KOPT-K1 (cell line): ENCODE results near the gene INSM1.

Source experiments
- H3K27ac ChIP-seq: fragments of 200-600 bp; sonication (generic); 2 replicates; pipeline ENCODE4 v1.5.1; 2016; ENCODE audit warnings: antibody characterized with exemption, mild to moderate bottlenecking, low read depth, low read length; ENCODE audit not compliant: poor library complexity, severe bottlenecking
- H3K36me3 ChIP-seq: fragments of 200-600 bp; sonication (generic); 2 replicates; pipeline ENCODE4 v1.5.1; 2017; ENCODE audit warnings: antibody characterized with exemption, mild to moderate bottlenecking, low read length, moderate library complexity; ENCODE audit not compliant: insufficient read depth
- H3K9me3 ChIP-seq: fragments of 200-600 bp; sonication (generic); 2 replicates; pipeline ENCODE4 v1.5.1; 2017; ENCODE audit warnings: antibody characterized with exemption, low read length, mild to moderate bottlenecking; ENCODE audit not compliant: insufficient read depth, poor library complexity, severe bottlenecking

INSM1 gene

DNA sequence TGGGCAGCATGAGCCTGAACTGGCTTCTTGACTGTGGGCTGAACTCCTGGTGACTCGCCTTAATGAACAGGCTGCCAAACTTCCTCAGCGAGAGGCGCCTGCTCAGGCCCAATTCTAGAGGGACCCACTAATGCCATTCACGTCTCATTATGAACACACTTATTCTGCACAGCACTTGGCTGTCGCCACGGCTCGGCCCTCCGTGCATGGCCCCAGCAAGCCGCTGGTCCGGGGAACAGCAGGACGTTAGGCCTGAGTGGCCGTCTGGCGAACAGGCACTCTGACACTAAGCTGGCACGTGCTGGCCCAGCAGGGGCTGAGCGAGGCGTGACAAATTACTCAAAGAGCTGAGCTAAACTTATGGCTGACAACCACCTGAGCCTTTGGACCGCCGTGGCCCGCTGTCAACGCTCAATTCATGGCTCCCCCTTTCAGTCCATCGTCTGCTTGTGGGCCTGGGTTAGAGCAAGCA, 45.9 kb downstream of the INSM1 start:
- Histone ChIP-seq H3K27ac (no peak overlapping the region), H3K36me3 (no peaks in the 10 kb centered on the region), H3K9me3 (no peaks in the 10 kb centered on the region)

DNA sequence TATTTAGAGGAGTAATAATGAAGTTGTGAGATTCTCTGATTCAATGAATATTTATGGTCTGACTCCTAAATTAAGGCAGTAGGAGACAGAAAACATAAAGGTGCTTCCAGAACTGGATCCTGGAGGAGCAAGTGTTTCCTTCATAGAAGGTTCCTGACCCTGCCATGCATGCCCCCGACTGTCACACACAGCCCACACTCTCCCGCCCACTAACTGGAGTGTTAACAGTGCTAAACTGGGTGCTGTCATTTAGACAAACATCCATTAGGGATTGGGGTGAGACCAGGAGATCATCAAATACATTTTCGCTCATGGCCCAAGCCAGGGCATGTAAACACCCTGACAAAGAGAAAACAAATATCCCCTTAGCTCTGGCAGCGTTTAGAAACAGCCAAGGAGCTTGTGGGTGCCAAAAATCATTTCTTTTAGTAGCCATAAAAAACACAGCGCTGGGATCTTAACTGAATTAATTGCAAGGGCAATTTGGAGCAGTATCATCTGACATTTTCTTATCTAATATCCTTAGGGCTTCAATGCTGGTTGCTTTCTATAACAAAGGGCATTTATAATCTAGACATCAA, 46.8 kb downstream of the INSM1 start:
- Histone ChIP-seq H3K36me3 (no peaks in the 10 kb centered on the region), H3K9me3 (no peaks in the 10 kb centered on the region), H3K27ac (no peak overlapping the region)

- Histone ChIP-seq H3K36me3 (no peaks in the 10 kb centered on the region), H3K9me3 (no peaks in the 10 kb centered on the region), H3K27ac (no peak overlapping the region)
Observed at GRCh38 chr20:20415321-20415720, 47.4 kb downstream of the INSM1 start.

GRCh38 chr20:20417876-20418676, 50.2 kb downstream of the INSM1 start:
- H3K9me3 ChIP-seq = no peaks in the 10 kb centered on the region
- H3K27ac ChIP-seq = no peak overlapping the region
- no peaks in the 10 kb centered on the region for H3K36me3 ChIP-seq
